IMR-90 (cell line): Measurements from ENCODE around the gene COL12A1.

ENCODE experiments used
- TF ChIP-seq, protein P1 (sequence below): fragments of 150-350 bp; IDR thresholded peaks from 2 replicates; pipeline ENCODE4 v1.6.1; 2016; ENCODE audit warnings: low read depth, mild to moderate bottlenecking, low read length, moderate library complexity, borderline replicate concordance
- TF ChIP-seq, protein P2 (sequence below): conservative IDR thresholded peaks from 2 replicates; pipeline ENCODE4 v1.5.1; 2012; ENCODE audit warnings: mild to moderate bottlenecking, low read depth, low read length, improper control_type of control experiment

DNA sequence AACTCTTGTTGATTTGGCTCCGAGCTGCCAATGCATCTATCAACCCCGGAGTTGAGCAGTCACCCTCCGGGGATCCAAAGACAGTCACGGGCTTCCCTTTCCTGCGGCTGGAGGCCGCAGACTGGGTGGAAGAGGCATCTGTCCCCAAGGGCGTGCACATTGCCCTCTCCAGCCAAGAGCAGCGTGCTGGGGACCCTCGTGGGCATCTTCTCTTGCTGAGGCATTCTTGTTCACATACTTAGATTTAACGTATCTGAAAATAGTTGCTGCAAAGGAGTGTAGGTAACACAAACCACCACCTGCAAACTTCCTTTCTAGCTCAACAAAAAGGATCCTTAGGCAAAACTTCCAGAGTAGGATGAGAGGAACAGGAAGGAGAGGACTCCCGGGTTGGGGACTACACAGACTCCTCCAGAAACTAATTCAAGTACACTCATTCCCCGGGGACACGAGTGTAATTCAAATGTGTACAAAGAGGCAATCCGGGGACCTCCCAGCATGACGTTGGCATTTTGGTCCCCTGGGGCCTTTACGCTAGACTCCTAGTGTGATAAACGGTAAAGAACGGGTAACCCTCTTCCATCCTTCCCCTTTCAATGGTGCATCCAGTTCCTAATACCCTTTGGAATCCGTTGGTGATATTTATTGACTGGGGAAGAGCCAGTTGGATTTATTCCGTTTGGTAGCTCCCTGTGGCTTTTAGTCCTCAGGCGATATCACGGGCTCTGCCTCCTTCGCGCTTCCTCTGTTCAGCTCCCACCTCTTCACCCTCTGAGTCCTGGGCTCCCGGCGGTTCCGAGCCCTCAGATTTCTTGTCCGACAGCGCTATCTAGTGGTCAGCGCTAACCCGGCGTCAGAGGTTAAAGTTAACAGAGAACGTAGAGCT is 2.7 kb upstream of the COL12A1 start:
- TF ChIP-seq, protein P1, sequence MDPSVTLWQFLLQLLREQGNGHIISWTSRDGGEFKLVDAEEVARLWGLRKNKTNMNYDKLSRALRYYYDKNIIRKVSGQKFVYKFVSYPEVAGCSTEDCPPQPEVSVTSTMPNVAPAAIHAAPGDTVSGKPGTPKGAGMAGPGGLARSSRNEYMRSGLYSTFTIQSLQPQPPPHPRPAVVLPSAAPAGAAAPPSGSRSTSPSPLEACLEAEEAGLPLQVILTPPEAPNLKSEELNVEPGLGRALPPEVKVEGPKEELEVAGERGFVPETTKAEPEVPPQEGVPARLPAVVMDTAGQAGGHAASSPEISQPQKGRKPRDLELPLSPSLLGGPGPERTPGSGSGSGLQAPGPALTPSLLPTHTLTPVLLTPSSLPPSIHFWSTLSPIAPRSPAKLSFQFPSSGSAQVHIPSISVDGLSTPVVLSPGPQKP = no peak
- TF ChIP-seq, protein P2, sequence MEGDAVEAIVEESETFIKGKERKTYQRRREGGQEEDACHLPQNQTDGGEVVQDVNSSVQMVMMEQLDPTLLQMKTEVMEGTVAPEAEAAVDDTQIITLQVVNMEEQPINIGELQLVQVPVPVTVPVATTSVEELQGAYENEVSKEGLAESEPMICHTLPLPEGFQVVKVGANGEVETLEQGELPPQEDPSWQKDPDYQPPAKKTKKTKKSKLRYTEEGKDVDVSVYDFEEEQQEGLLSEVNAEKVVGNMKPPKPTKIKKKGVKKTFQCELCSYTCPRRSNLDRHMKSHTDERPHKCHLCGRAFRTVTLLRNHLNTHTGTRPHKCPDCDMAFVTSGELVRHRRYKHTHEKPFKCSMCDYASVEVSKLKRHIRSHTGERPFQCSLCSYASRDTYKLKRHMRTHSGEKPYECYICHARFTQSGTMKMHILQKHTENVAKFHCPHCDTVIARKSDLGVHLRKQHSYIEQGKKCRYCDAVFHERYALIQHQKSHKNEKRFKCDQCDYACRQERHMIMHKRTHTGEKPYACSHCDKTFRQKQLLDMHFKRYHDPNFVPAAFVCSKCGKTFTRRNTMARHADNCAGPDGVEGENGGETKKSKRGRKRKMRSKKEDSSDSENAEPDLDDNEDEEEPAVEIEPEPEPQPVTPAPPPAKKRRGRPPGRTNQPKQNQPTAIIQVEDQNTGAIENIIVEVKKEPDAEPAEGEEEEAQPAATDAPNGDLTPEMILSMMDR = peak; percentile 95
